Mammary epithelial cell (primary cell): ENCODE data around the gene FZD4.

Experiments
- EZH2 ChIP-seq: IDR thresholded peaks from 2 replicates; pipeline ENCODE4 v1.6.1; 2012; ENCODE audit warnings: low read length, inconsistent platforms, borderline replicate concordance
- TF ChIP-seq, protein P1 (sequence below), 2 donors: IDR thresholded peaks in 1 of 2; conservative IDR thresholded peaks in 1 of 2; 2 replicates each; pipeline ENCODE4 v1.5.1; 2011 to 2012; ENCODE audit warnings: inconsistent platforms in 2 of 2, low read length in 2 of 2, mild to moderate bottlenecking in 2 of 2, control low read depth in 1 of 2, low read depth in 1 of 2; ENCODE audit not compliant: insufficient read depth in 1 of 2; ENCODE audit errors: extremely low read depth in 1 of 2

DNA sequence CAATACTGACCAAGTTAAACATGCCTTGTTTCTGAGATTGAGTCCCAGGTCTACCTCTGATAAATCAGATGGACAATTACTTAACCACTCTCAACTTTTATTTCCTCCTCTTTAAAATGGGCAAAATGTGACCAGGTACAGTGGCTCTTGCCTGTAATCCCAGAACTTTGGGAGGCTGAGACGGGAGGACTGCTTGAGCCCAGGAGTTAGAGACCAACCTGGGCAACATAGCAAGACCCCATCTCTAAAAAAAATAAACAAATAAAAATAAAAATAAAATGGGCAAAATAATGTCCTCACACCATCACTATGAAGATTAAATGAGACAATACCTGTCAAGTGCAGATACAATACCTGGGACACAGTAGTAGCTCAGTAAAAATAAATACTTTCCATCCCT is 33.0 kb downstream of the FZD4 start:
- TF ChIP-seq, protein P1, sequence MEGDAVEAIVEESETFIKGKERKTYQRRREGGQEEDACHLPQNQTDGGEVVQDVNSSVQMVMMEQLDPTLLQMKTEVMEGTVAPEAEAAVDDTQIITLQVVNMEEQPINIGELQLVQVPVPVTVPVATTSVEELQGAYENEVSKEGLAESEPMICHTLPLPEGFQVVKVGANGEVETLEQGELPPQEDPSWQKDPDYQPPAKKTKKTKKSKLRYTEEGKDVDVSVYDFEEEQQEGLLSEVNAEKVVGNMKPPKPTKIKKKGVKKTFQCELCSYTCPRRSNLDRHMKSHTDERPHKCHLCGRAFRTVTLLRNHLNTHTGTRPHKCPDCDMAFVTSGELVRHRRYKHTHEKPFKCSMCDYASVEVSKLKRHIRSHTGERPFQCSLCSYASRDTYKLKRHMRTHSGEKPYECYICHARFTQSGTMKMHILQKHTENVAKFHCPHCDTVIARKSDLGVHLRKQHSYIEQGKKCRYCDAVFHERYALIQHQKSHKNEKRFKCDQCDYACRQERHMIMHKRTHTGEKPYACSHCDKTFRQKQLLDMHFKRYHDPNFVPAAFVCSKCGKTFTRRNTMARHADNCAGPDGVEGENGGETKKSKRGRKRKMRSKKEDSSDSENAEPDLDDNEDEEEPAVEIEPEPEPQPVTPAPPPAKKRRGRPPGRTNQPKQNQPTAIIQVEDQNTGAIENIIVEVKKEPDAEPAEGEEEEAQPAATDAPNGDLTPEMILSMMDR (conservative IDR thresholded peaks at IDR 0.05 in 1 of 2, IDR thresholded peaks at IDR 0.05 in 1 of 2; ENCODE audit: extremely low read depth in 1 of 2, insufficient read depth in 1 of 2, low read depth in 1 of 2, low read length in 2 of 2), result no peak
- no peak for TF ChIP-seq EZH2
